Measurements from ENCODE around the gene RCSD1.

RCSD1 gene

GRCh38 chr1:167617153-167618147 is 12.6 kb upstream of the RCSD1 start:
- DNase-seq (ENCODE audit: low read depth), result peak; percentile 82
- H3K4me3 ChIP-seq (ENCODE audit: low read depth, low read length), result no peak overlapping the region

DNA sequence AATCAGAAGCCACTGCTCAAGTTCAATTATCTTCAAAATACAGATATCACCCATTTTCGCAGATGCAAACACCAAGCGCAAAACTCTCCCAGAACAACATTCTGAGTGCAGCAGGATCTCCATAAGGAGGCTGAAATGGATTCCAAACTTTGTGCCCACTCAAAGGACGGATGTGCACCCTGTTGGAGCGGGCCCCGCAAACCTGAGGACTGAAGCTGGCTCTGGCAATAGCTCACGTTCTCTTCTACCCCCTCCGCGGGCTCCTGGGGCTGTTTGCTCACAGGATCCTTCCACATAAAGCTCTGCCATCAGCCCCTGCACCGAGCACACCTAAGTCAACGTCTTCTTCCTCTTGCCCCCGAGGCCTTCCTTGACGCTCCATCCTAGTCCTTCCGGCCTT is 11.7 kb upstream of the RCSD1 start:
- no peak overlapping the region for H3K4me3 ChIP-seq (ENCODE audit: low read depth, low read length)
- DNase-seq (ENCODE audit: low read depth), result no peak

DNA sequence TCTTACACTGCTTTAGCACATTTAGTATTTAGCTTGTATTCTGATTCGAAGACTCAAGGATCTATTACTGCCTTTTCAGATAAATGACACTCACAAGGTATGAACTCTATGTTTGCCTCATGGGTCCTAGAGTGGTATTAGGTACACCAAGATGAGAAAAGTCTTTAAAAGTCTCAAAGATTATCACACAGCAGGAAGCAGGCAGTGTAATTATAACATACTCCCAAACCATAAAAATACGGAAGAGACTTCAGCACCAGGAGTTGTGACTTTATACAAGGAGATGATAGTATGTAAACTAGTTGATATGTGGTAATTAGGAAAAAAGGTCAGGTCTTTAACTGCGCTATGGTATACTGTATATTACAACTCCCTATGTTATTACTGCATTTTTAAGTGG is 11.2 kb upstream of the RCSD1 start:
- DNase-seq (ENCODE audit: low read depth), result no peak

GRCh38 chr1:167620002-167620401 is 10.0 kb upstream of the RCSD1 start:
- H3K4me3 ChIP-seq (ENCODE audit: low read depth, low read length), result no peak overlapping the region
- no peak for DNase-seq (ENCODE audit: low read depth)

More for the DNA sequence above, 11.2 kb upstream of the RCSD1 start:
- H3K4me3 ChIP-seq (ENCODE audit: low read depth, low read length), result no peak overlapping the region

DNA sequence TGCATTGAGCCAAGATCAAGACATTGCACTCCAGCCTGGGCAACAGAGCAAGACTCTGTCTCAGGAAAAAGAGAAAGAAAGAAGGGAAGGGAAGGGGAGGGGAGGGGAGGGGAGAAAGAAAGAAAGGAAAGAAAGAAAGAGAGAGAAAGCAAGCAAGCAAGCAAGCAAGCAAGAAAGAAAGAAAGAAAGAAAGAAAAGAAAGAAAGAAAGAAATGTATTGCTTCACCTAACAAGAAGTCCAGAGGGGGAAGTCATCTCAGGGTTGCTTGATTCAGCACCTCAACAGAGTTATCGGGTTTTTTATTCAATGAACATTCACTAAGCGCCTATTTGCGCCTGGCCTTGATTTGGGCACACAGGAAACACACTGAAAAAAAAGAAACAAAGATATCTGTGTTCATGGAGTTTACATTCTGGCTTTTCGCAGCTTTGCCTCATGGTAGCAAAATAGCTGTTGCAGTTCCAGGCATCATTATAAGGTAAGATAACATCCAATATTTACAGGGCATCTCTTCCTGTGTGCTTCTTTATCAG is 8.2 kb upstream of the RCSD1 start:
- no peak for DNase-seq (ENCODE audit: low read depth)
- H3K4me3 ChIP-seq (ENCODE audit: low read depth, low read length), result no peak overlapping the region

GRCh38 chr1:167623951-167624350 is 6.1 kb upstream of the RCSD1 start:
- no peak overlapping the region for H3K4me3 ChIP-seq (ENCODE audit: low read depth, low read length)
- DNase-seq (ENCODE audit: low read depth), result no peak

DNA sequence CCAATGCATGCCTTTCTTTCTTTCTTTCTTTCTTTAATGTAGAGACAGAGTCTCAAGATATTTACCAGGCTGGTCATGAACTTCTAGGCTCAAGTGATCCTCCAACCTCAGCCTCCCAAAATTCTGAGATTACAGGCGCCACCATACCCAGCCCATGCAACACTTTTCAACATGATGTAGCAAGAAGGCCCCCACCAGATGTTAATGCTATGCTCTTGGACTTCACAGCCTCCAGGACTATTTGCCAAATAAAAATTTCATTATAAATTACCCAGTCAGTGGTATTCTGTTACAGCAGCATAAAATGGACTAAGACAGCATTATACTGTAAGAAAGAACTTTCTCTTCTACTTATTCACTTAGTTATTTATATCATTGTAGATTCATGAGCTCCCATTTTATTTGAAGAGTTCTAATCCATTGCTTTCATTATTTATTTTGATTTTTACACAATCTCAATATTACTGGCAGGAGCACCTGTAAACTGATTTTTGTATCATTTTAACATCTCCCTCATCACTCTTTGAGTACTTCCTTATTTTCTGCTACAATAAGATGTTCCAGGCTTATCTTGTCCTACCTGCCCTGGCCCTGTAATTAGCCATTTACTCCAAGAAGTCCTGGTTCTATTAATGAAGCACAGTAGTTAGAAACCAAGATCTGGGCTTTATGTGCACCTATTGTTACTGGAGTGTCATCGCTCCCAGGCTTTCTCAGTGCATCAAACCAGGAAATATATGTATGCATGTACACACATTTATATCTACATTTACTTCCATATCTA is 4.8 kb upstream of the RCSD1 start:
- no peak for DNase-seq (ENCODE audit: low read depth)

DNA sequence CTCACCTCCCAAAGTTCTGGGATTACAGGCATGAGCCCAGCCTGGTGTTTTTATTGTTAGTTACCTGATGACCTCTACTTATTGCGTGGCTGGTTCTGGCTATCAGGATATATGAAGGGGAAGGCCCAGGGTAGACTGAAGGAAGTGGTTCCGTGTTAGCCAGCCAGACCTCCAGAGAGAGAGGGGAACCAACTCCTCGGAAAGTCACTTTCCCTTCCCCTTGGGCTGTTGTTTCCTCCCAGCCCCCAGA is 2.5 kb upstream of the RCSD1 start:
- DNase-seq (ENCODE audit: low read depth), result no peak
- H3K4me3 ChIP-seq (ENCODE audit: low read depth, low read length), result no peak overlapping the region

More for the DNA sequence above, 4.8 kb upstream of the RCSD1 start:
- no peak overlapping the region for H3K4me3 ChIP-seq (ENCODE audit: low read depth, low read length)

- H3K4me3 ChIP-seq (ENCODE audit: low read depth, low read length), result no peak overlapping the region
- DNase-seq (ENCODE audit: low read depth), result no peak
Observed at GRCh38 chr1:167627865-167628641, 2.0 kb upstream of the RCSD1 start.

GRCh38 chr1:167628741-167629515 is 1.1 kb upstream of the RCSD1 start:
- no peak overlapping the region for H3K4me3 ChIP-seq (ENCODE audit: low read depth, low read length)
- DNase-seq (ENCODE audit: low read depth), result no peak

DNA sequence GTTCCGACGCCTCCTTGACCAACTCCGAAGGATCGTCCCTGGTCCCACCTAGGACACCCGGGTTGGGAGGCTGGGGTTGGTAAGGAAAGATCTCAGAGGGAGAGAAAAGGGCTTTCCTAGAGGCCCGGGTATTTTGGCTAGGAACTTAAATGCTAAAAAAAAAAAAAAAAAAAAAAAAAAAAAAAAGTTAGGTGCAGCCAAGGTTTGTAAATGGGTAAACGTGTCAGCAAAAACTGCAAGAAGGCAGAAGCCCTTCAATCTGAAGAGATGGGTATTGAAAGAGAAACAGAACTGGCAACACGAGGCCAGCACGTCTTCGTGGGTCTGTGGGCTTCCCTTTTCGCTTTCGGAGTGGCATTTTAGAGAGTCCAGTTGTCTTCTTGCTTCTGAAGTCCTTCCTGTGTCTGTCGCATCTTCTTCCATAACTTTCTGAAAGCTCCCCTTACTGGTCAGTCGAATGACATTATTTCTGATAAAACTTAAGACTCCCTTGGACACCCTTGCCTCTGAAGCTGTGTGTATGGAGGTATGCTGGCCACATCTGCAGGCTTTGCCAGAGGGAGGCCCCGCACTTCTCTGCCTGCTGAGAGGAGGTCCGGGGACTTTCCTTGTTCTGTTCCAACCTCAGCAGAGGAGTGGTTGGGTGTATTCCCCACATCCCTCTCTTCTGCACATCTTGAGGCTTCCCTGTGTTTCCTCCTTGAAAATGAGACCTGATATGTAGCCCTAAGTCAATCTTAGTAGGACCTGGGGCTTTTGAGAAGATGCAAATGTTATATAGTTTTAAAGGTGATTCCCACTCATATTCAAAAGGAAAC is 745 bp downstream of the RCSD1 start:
- no peak for DNase-seq (ENCODE audit: low read depth)
- peak overlapping the region; percentile 56 for H3K4me3 ChIP-seq (ENCODE audit: low read depth, low read length)

- DNase-seq (ENCODE audit: low read depth), result no peak
- no peak overlapping the region for H3K4me3 ChIP-seq (ENCODE audit: low read depth, low read length)
Observed at GRCh38 chr1:167631386-167631935, 1.4 kb downstream of the RCSD1 start.

- H3K4me3 ChIP-seq (ENCODE audit: low read depth, low read length), result no peak overlapping the region
- no peak for DNase-seq (ENCODE audit: low read depth)
Observed at GRCh38 chr1:167631936-167632614, 2.0 kb downstream of the RCSD1 start.

DNA sequence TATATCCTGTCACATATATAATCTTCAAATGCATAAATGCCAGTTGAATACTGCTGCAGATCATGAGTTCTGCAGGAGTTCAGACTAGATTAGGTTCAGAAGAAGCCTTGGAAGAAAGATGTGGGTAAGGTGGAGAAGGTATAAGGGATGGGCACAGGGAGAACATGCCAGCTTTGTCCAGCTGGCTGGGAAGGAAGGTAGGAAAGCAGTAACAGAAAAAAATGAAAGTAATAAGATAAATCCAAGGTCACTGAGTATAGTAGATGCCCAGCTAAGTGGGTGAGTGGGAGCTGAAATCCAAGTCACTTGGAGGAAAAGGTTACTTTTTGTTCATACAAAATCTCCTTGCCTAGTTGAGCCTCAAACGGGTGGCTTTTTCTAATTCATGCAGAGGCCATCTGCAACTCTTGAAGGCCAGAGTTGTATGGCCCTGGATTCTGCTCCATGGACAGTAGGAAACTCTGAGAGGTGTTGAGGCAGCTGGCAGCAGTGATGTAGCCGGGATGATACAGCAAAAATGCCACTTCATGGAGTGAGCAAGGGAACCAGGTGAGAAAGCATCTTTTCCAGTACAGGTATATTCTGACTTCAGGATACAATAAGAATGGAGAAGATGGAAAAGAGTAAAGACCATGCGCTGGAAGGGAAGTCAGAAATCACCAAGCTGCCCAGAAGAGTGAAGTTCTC is 3.4 kb downstream of the RCSD1 start:
- no peak for DNase-seq (ENCODE audit: low read depth)
- no peak overlapping the region for H3K4me3 ChIP-seq (ENCODE audit: low read depth, low read length)

DNA sequence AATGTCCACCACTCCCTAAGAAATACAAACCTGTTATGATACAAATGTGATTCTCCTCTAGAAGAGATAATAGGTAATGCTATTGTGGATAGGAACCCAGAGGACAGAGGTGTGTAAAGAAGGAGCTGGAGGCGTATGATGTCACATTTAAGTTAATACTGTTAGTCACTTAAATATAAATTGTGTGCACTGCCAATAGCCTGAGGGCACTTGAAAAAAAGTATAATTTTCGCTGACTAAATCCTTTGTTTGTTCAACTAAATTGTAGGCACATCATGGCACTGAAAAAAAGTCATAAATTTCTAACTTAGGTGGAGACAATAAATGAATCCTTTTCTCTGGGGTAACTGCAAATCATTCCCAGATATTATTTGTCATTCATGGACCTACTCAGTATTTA is 4.4 kb downstream of the RCSD1 start:
- DNase-seq (ENCODE audit: low read depth), result no peak
- no peak overlapping the region for H3K4me3 ChIP-seq (ENCODE audit: low read depth, low read length)

- DNase-seq (ENCODE audit: low read depth), result no peak
Observed at GRCh38 chr1:167635156-167635648, 5.2 kb downstream of the RCSD1 start.

GRCh38 chr1:167635941-167636340 is 5.9 kb downstream of the RCSD1 start:
- H3K4me3 ChIP-seq (ENCODE audit: low read depth, low read length), result no peak overlapping the region
- no peak for DNase-seq (ENCODE audit: low read depth)

More at GRCh38 chr1:167635156-167635648, 5.2 kb downstream of the RCSD1 start:
- no peak overlapping the region for H3K4me3 ChIP-seq (ENCODE audit: low read depth, low read length)
